Loucy (cell line): ENCODE results near the gene SDCCAG8.

ENCODE experiments used
- H2AFZ ChIP-seq: fragments of 200-600 bp; sonication (generic); 2 replicates; pipeline ENCODE4 v1.6.0; 2016; ENCODE audit warnings: antibody characterized with exemption, mild to moderate bottlenecking, low read length, moderate library complexity
- H3F3A ChIP-seq: fragments of 200-600 bp; 2 replicates; pipeline ENCODE4 v1.6.0; 2016; ENCODE audit warnings: antibody characterized with exemption, low read depth, mild to moderate bottlenecking
- H3K27me3 ChIP-seq: fragments of 200-600 bp; sonication (generic); 2 replicates; pipeline ENCODE4 v1.6.1; 2014; ENCODE audit warnings: low read length, mild to moderate bottlenecking; ENCODE audit not compliant: insufficient read depth, poor library complexity, severe bottlenecking
- H3K36me3 ChIP-seq: fragments of 200-600 bp; sonication (generic); 2 replicates; pipeline ENCODE4 v1.6.1; 2016; ENCODE audit warnings: low read length; ENCODE audit not compliant: insufficient read depth
- H3K4me1 ChIP-seq: fragments of 200-600 bp; sonication (generic); 2 replicates; pipeline ENCODE4 v1.5.1; 2014; ENCODE audit warnings: low read length, mild to moderate bottlenecking; ENCODE audit not compliant: insufficient read depth, poor library complexity, severe bottlenecking
- H3K4me2 ChIP-seq: fragments of 200-600 bp; sonication (generic); 2 replicates; pipeline ENCODE4 v1.6.0; 2014; ENCODE audit warnings: antibody characterized with exemption, low read length, low read depth, mild to moderate bottlenecking; ENCODE audit not compliant: poor library complexity, severe bottlenecking
- H3K4me3 ChIP-seq: fragments of 200-600 bp; sonication (generic); 2 replicates; pipeline ENCODE4 v1.5.1; 2014; ENCODE audit warnings: low read length, mild to moderate bottlenecking, mixed read lengths; ENCODE audit not compliant: poor library complexity, severe bottlenecking
- H3K79me2 ChIP-seq: fragments of 200-600 bp; sonication (generic); 2 replicates; pipeline ENCODE4 v1.6.1; 2014; ENCODE audit warnings: low read length; ENCODE audit not compliant: insufficient read depth
- H3K9ac ChIP-seq: fragments of 200-600 bp; sonication (generic); 2 replicates; pipeline ENCODE4 v1.6.0; 2014; ENCODE audit warnings: mild to moderate bottlenecking, low read depth, low read length, moderate library complexity; ENCODE audit not compliant: poor library complexity, severe bottlenecking
- H3K9me2 ChIP-seq: fragments of 200-600 bp; sonication (generic); replicated peaks from 2 replicates; pipeline ENCODE4 v1.6.1; 2016; ENCODE audit warnings: low read depth, low read length, mixed read lengths
- H3K9me3 ChIP-seq: fragments of 200-600 bp; sonication (generic); 2 replicates; pipeline ENCODE4 v1.6.1; 2014; ENCODE audit warnings: mild to moderate bottlenecking, antibody characterized with exemption, low read length, low read depth; ENCODE audit not compliant: insufficient read depth
- H4K20me1 ChIP-seq: fragments of 200-600 bp; sonication (generic); 2 replicates; pipeline ENCODE4 v1.6.0; 2014; ENCODE audit warnings: antibody characterized with exemption, low read length, mild to moderate bottlenecking; ENCODE audit not compliant: insufficient read depth, poor library complexity, severe bottlenecking
- CTCF ChIP-seq: fragments of 200-600 bp; sonication (generic); conservative IDR thresholded peaks from 2 replicates; pipeline ENCODE4 v1.5.1; 2014; ENCODE audit warnings: mild to moderate bottlenecking, antibody characterized with exemption, low read length
- EZH2phosphoT487 ChIP-seq: fragments of 200-600 bp; IDR thresholded peaks from 2 replicates; pipeline ENCODE4 v1.6.1; 2018; ENCODE audit warnings: antibody characterized with exemption, mild to moderate bottlenecking, moderate library complexity, borderline replicate concordance

SDCCAG8 gene

GRCh38 chr1:243528459-243529121, 272.7 kb downstream of the SDCCAG8 start:
- H3K4me2 ChIP-seq: no peak overlapping the region

GRCh38 chr1:243529512-243529911, 273.7 kb downstream of the SDCCAG8 start:
- H3K27me3 ChIP-seq: no peaks in the 10 kb centered on the region
- no peak overlapping the region for H3K4me2 ChIP-seq
- no peaks in the 10 kb centered on the region; the same call in 1 of the 2 replicates for H3F3A ChIP-seq
- H3K79me2 ChIP-seq: no peaks in the 10 kb centered on the region
- no peak overlapping the region for H3K4me3 ChIP-seq
- TF ChIP-seq EZH2phosphoT487: no peak
- TF ChIP-seq CTCF: no peak
- no peak overlapping the region for H2AFZ ChIP-seq
- H3K9ac ChIP-seq: no peak overlapping the region
- no peaks in the 10 kb centered on the region for H3K9me3 ChIP-seq
- H4K20me1 ChIP-seq: no peaks in the 10 kb centered on the region
- peaks cover 6% of the 10 kb centered on the region for H3K4me1 ChIP-seq
- H3K36me3 ChIP-seq: no peaks in the 10 kb centered on the region
- H3K9me2 ChIP-seq: no peaks in the 10 kb centered on the region

More at GRCh38 chr1:243528459-243529121, 272.7 kb downstream of the SDCCAG8 start:
- H3K4me1 ChIP-seq: peaks cover 6% of the 10 kb centered on the region
- no peak for TF ChIP-seq CTCF
- TF ChIP-seq EZH2phosphoT487: no peak
- H3K4me3 ChIP-seq: no peak overlapping the region
- H3F3A ChIP-seq: no peaks in the 10 kb centered on the region; the same call in 1 of the 2 replicates
- H3K79me2 ChIP-seq: no peaks in the 10 kb centered on the region
- no peaks in the 10 kb centered on the region for H4K20me1 ChIP-seq
- H3K27me3 ChIP-seq: no peaks in the 10 kb centered on the region
- no peak overlapping the region for H2AFZ ChIP-seq
- H3K9me3 ChIP-seq: no peaks in the 10 kb centered on the region
- no peaks in the 10 kb centered on the region for H3K9me2 ChIP-seq
- no peak overlapping the region for H3K9ac ChIP-seq
- H3K36me3 ChIP-seq: no peaks in the 10 kb centered on the region

- H3K27me3 ChIP-seq: no peaks in the 10 kb centered on the region
- no peak overlapping the region for H3K4me3 ChIP-seq
- H3F3A ChIP-seq: no peaks in the 10 kb centered on the region
- no peak overlapping the region for H3K9ac ChIP-seq
- no peaks in the 10 kb centered on the region for H4K20me1 ChIP-seq
- H2AFZ ChIP-seq: no peak overlapping the region
- TF ChIP-seq CTCF: no peak
- H3K79me2 ChIP-seq: no peaks in the 10 kb centered on the region
- no peaks in the 10 kb centered on the region for H3K9me3 ChIP-seq
- H3K4me2 ChIP-seq: no peak overlapping the region
- H3K9me2 ChIP-seq: no peaks in the 10 kb centered on the region
- H3K4me1 ChIP-seq: no peaks in the 10 kb centered on the region
- H3K36me3 ChIP-seq: no peaks in the 10 kb centered on the region
These were observed 279.2 kb downstream of the SDCCAG8 start for GRCh38 chr1:243535014-243535413.
